Measurements from ENCODE around the gene SIPA1L2.

The SIPA1L2 gene

GRCh38 chr1:232600424-232601258, 29.3 kb downstream of the SIPA1L2 start:
- no peak for DNase-seq (ENCODE audit: low spot score)
- no peak for TF ChIP-seq CTCF (IDR thresholded peaks at IDR 0.05; ENCODE audit: borderline replicate concordance, control extremely low read depth, extremely low read depth, insufficient read depth, missing control alignments)
- in situ Hi-C loops (cut with MboI; ENCODE audit: low sequenced_read_pairs, unreplicated experiment): no loop called here

- no peak for DNase-seq (ENCODE audit: low spot score)
- TF ChIP-seq CTCF (IDR thresholded peaks at IDR 0.05; ENCODE audit: borderline replicate concordance, control extremely low read depth, extremely low read depth, insufficient read depth, missing control alignments): no peak
- in situ Hi-C loops (cut with MboI; ENCODE audit: low sequenced_read_pairs, unreplicated experiment): no loop called here
Measured at GRCh38 chr1:232599178-232600041, 30.5 kb downstream of the SIPA1L2 start.

GRCh38 chr1:232598837-232599177, 31.1 kb downstream of the SIPA1L2 start:
- in situ Hi-C loops (cut with MboI; ENCODE audit: low sequenced_read_pairs, unreplicated experiment): no loop called here
- no peak for TF ChIP-seq CTCF (IDR thresholded peaks at IDR 0.05; ENCODE audit: borderline replicate concordance, control extremely low read depth, extremely low read depth, insufficient read depth, missing control alignments)
- DNase-seq (ENCODE audit: low spot score): no peak

- no peak for TF ChIP-seq CTCF (IDR thresholded peaks at IDR 0.05; ENCODE audit: borderline replicate concordance, control extremely low read depth, extremely low read depth, insufficient read depth, missing control alignments)
- in situ Hi-C loops (cut with MboI; ENCODE audit: low sequenced_read_pairs, unreplicated experiment): no loop called here
- no peak for DNase-seq (ENCODE audit: low spot score)
Measured at GRCh38 chr1:232598133-232598532, 31.8 kb downstream of the SIPA1L2 start.

GRCh38 chr1:232597721-232598120, 32.2 kb downstream of the SIPA1L2 start:
- no peak for TF ChIP-seq CTCF (IDR thresholded peaks at IDR 0.05; ENCODE audit: borderline replicate concordance, control extremely low read depth, extremely low read depth, insufficient read depth, missing control alignments)
- in situ Hi-C loops (cut with MboI; ENCODE audit: low sequenced_read_pairs, unreplicated experiment): no loop called here
- no peak for DNase-seq (ENCODE audit: low spot score)

GRCh38 chr1:232596666-232597303, 33.1 kb downstream of the SIPA1L2 start:
- in situ Hi-C loops (cut with MboI; ENCODE audit: low sequenced_read_pairs, unreplicated experiment): no loop called here
- TF ChIP-seq CTCF (IDR thresholded peaks at IDR 0.05; ENCODE audit: borderline replicate concordance, control extremely low read depth, extremely low read depth, insufficient read depth, missing control alignments): no peak
- no peak for DNase-seq (ENCODE audit: low spot score)
